Endothelial cell of umbilical vein (primary cell): ENCODE results near the gene BMPR1A. TPM values are rescaled to one million over a fixed set of nuclear protein-coding genes. Genes with fewer than 3 reads are reported as not detected.

ENCODE experiments used
- BruUV-seq: library from RNA; stranded (reverse); fragments of 400-500 nt; replicated peaks from 2 replicates; lab custom pipeline; 2021; lab: Mats Ljungman, UMichigan
- CTCF ChIA-PET: fragments of 300-600, 350-600 bp; sonication (Branson Sonifier 250); formaldehyde crosslinking; loops from one replicate; lab custom pipeline; 2021; ENCODE audit warnings: antibody characterized with exemption, inconsistent platforms; lab: Charles Lee
- POLR2A ChIA-PET: fragments of 300-600, 350-600 bp; sonication (Branson Sonifier 250); formaldehyde crosslinking; loops from one replicate; lab custom pipeline; 2021; ENCODE audit warnings: antibody characterized with exemption, inconsistent platforms; lab: Charles Lee
- DNase-seq: peaks from one replicate; pipeline ENCODE4 v3.0.0-alpha.2; 2011; ENCODE audit warnings: low read depth, low spot score
- FAIRE-seq: peaks from 2 replicates; lab custom pipeline; 2011; peaks lifted over from hg19 to GRCh38; lab: Jason Lieb, UNC
- H2AFZ ChIP-seq: 2 replicates; pipeline ENCODE4 v1.6.0; 2012; ENCODE audit warnings: low read depth, low read length, control low read depth, inconsistent platforms
- H3K27ac ChIP-seq: 2 replicates; pipeline ENCODE4 v1.5.1; 2011; ENCODE audit warnings: low read depth, mild to moderate bottlenecking, control low read depth, low read length, moderate library complexity; ENCODE audit not compliant: insufficient read depth
- H3K27me3 ChIP-seq, 2 experiments: 2 replicates each; pipeline versions ENCODE4 v1.6.0 to v1.6.1; 2011; ENCODE audit warnings: low read length in 2 of 2, mixed read lengths in 1 of 2; ENCODE audit not compliant: control insufficient read depth in 2 of 2, insufficient read depth in 2 of 2
- H3K36me3 ChIP-seq, 2 experiments: 2 replicates in 1 of 2; 3 replicates in 1 of 2; pipeline ENCODE4 v1.5.1; 2011; ENCODE audit warnings: low read length in 2 of 2, mild to moderate bottlenecking in 1 of 2, moderate library complexity in 1 of 2; ENCODE audit not compliant: control insufficient read depth in 2 of 2, insufficient read depth in 2 of 2; ENCODE audit errors: extremely low read depth in 1 of 2
- H3K4me1 ChIP-seq: 3 replicates; pipeline ENCODE4 v1.5.1; 2011; ENCODE audit warnings: mild to moderate bottlenecking, low read length; ENCODE audit not compliant: control insufficient read depth, insufficient read depth; ENCODE audit errors: extremely low read depth
- H3K4me2 ChIP-seq: 2 replicates; pipeline ENCODE4 v1.6.1; 2011; ENCODE audit warnings: low read length, control low read depth, mixed read lengths; ENCODE audit not compliant: insufficient read depth
- H3K4me3 ChIP-seq, 3 experiments: fragments of 200-600 bp in 1 of 3; sonication (generic), shearing (Covaris generic) in 1 of 3; replicated peaks in 1 of 3; 2 replicates each; pipeline ENCODE4 v1.5.1; 2011 to 2016; ENCODE audit warnings: control low read depth in 3 of 3, low read length in 3 of 3, mild to moderate bottlenecking in 2 of 3, inconsistent platforms in 1 of 3, low read depth in 1 of 3, moderate library complexity in 1 of 3; ENCODE audit not compliant: insufficient read depth in 1 of 3
- H3K79me2 ChIP-seq: 2 replicates; pipeline ENCODE4 v1.6.0; 2012; ENCODE audit warnings: low read length, inconsistent platforms; ENCODE audit not compliant: control insufficient read depth, insufficient read depth
- H3K9ac ChIP-seq: replicated peaks from 2 replicates; pipeline ENCODE3; 2011; ENCODE audit warnings: low read length, control low read depth; ENCODE audit not compliant: insufficient read depth; ENCODE audit errors: extremely low read depth
- H3K9me1 ChIP-seq: replicated peaks from 3 replicates; pipeline ENCODE4 v1.6.0; 2011; ENCODE audit warnings: mild to moderate bottlenecking, low read length; ENCODE audit not compliant: control insufficient read depth, insufficient read depth; ENCODE audit errors: extremely low read depth
- H3K9me3 ChIP-seq: replicated peaks from 2 replicates; pipeline ENCODE4 v1.5.1; 2012; ENCODE audit warnings: low read length, inconsistent platforms; ENCODE audit not compliant: control insufficient read depth, insufficient read depth
- H4K20me1 ChIP-seq: replicated peaks from 2 replicates; pipeline ENCODE3; 2011; ENCODE audit warnings: mild to moderate bottlenecking, low read length; ENCODE audit not compliant: control insufficient read depth, insufficient read depth; ENCODE audit errors: extremely low read depth
- CTCF ChIP-seq, 2 donors: IDR thresholded peaks; 1 replicate in 1 of 2; 2 replicates in 1 of 2; pipeline ENCODE4 v1.5.1; 2011; ENCODE audit warnings: low read length in 2 of 2, mild to moderate bottlenecking in 2 of 2, moderate library complexity in 2 of 2, control low read depth in 1 of 2, inconsistent platforms in 1 of 2, low read depth in 1 of 2; ENCODE audit not compliant: insufficient read depth in 1 of 2; ENCODE audit errors: extremely low read depth in 1 of 2
- EZH2 ChIP-seq: IDR thresholded peaks from 2 replicates; pipeline ENCODE4 v1.6.1; 2012; ENCODE audit warnings: borderline replicate concordance, low read depth, mild to moderate bottlenecking, moderate library complexity, low read length, inconsistent platforms; ENCODE audit not compliant: severe bottlenecking
- FOS ChIP-seq: IDR thresholded peaks from 2 replicates; pipeline ENCODE4 v1.6.1; 2011; ENCODE audit warnings: mild to moderate bottlenecking, low read length, moderate library complexity, borderline replicate concordance; ENCODE audit not compliant: insufficient read depth
- GATA2 ChIP-seq: IDR thresholded peaks from 2 replicates; pipeline ENCODE4 v1.7.0; 2011; ENCODE audit warnings: low read depth, mild to moderate bottlenecking, moderate library complexity, mixed read lengths, low read length; ENCODE audit not compliant: insufficient read length, insufficient read depth
- JUN ChIP-seq: IDR thresholded peaks from 2 replicates; pipeline ENCODE4 v1.6.1; 2011; ENCODE audit warnings: borderline replicate concordance, low read depth; ENCODE audit not compliant: insufficient read length, insufficient read depth
- MAX ChIP-seq: IDR thresholded peaks from 2 replicates; pipeline ENCODE4 v1.6.1; 2011; ENCODE audit not compliant: insufficient read depth, insufficient read length
- MYC ChIP-seq: IDR thresholded peaks from one replicate; pipeline ENCODE4 v1.6.1; 2011; ENCODE audit warnings: mild to moderate bottlenecking, low read depth, low read length
- POLR2A ChIP-seq: IDR thresholded peaks from 2 replicates; pipeline ENCODE4 v1.6.1; 2012; ENCODE audit warnings: low read depth, mild to moderate bottlenecking, control low read depth, low read length
- POLR2AphosphoS5 ChIP-seq: IDR thresholded peaks from 2 replicates; pipeline ENCODE4 v1.6.1; 2012; ENCODE audit warnings: low read depth, mild to moderate bottlenecking, control low read depth, low read length, moderate library complexity; ENCODE audit not compliant: insufficient read depth
- dilution Hi-C: fragments of 300-500 bp; cut with MboI; formaldehyde crosslinking; loops from one replicate; pipeline ENCODE4 v1.15.0; 2019; ENCODE audit warnings: low sequenced_read_pairs; ENCODE audit not compliant: extremely low pct_ligation_motif_present
- intact Hi-C: fragments of 100-400 bp; cut with micrococcal nuclease; formaldehyde crosslinking; loops from one replicate; pipeline ENCODE4 v1.10.0; 2022
- polyA plus RNA-seq, 4 experiments: library from polyadenylated mRNA; depleted of rRNA in 3 of 4; stranded (reverse) in 3 of 4; unstranded in 1 of 4; fragments of >200 nt; gene quantifications; 2 replicates each; pipeline versions ENCODE4 v1.2.1 to v1.2.3, GENCODE V29; 2011 to 2012; ENCODE audit warnings: missing spikeins in 1 of 4
- total RNA-seq: library from RNA; stranded (reverse); gene quantifications from 2 replicates; pipeline ENCODE4 v1.2.3, GENCODE V29; 2021

Gene BMPR1A
- total and polyA plus RNA-seq, 2 donors (not counting 3 experiments of a cell fraction or from before 2014, with no cell fraction given) = not detected

GRCh38 chr10:86790394-86790793 is 34.0 kb downstream of the BMPR1A start:
- Histone ChIP-seq H3K79me2 (no peaks in the 10 kb centered on the region), H3K9ac (no peak overlapping the region), H4K20me1 (peaks cover 2% of the 10 kb centered on the region), H3K4me2 (no peak overlapping the region), H3K36me3 (no peaks in the 10 kb centered on the region), H3K4me3 (no peak overlapping the region), H2AFZ (no peak overlapping the region), H3K27ac (no peak overlapping the region), H3K9me1 (no peaks in the 10 kb centered on the region), H3K9me3 (no peaks in the 10 kb centered on the region), H3K4me1 (no peaks in the 10 kb centered on the region), H3K27me3 (peaks cover 26 to 35% of the 10 kb centered on the region in 2 experiments)
- BruUV-seq = no TSS peak
- dilution Hi-C loops (no loop called here), intact Hi-C loops (no loop called here)
- POLR2A ChIA-PET = no interaction called here
- CTCF ChIA-PET = no interaction called here
- FAIRE-seq (no peak), DNase-seq (no peak)
- TF ChIP-seq EZH2 (no peak), FOS (no peak), MYC (no peak), POLR2AphosphoS5 (no peak), MAX (no peak), JUN (no peak), GATA2 (no peak), CTCF (IDR thresholded peaks at IDR 0.05; ENCODE audit: extremely low read depth in 1 of 2, insufficient read depth in 1 of 2, low read depth in 1 of 2, low read length in 2 of 2) (no peak), POLR2A (no peak)
